ENCODE results near the gene SLC38A6. TPM values are rescaled to one million over a fixed set of nuclear protein-coding genes. Genes with fewer than 3 reads are reported as not detected.
A peak's percentile ranks its signal among the peaks of the same experiment; 100 is the strongest.

SLC38A6 gene
- polyA plus RNA-seq, 1 donor, result 17.4 TPM

GRCh38 chr14:60981633-60982455, 799 bp downstream of the SLC38A6 start:
- no peak for DNase-seq

- no peak for DNase-seq
Observed at GRCh38 chr14:60984196-60984595, 3.2 kb downstream of the SLC38A6 start.

- DNase-seq, result no peak
Observed at GRCh38 chr14:60986500-60986899, 5.5 kb downstream of the SLC38A6 start.

- DNase-seq, result no peak
Observed at GRCh38 chr14:60989599-60989998, 8.6 kb downstream of the SLC38A6 start.

GRCh38 chr14:60998617-60999016, 17.6 kb downstream of the SLC38A6 start:
- DNase-seq, result no peak

- DNase-seq, result no peak
Observed at GRCh38 chr14:60999536-60999935, 18.5 kb downstream of the SLC38A6 start.

GRCh38 chr14:61003571-61003970, 22.5 kb downstream of the SLC38A6 start:
- no peak for DNase-seq

GRCh38 chr14:61019537-61019936, 38.5 kb downstream of the SLC38A6 start:
- DNase-seq, result no peak

- peak; percentile 69 for DNase-seq
Observed at GRCh38 chr14:61025251-61026223, 44.5 kb downstream of the SLC38A6 start.

GRCh38 chr14:61026526-61026925, 45.5 kb downstream of the SLC38A6 start:
- DNase-seq, result no peak

- DNase-seq, result no peak
Observed at GRCh38 chr14:61031026-61031425, 50.0 kb downstream of the SLC38A6 start.

GRCh38 chr14:61033054-61033453, 52.0 kb downstream of the SLC38A6 start:
- DNase-seq, result peak; percentile 46

- DNase-seq, result no peak
Observed at GRCh38 chr14:61033855-61034254, 52.8 kb downstream of the SLC38A6 start.

- DNase-seq, result no peak
Observed at GRCh38 chr14:61034416-61035120, 53.5 kb downstream of the SLC38A6 start.

- DNase-seq, result no peak
Observed at GRCh38 chr14:61037215-61037614, 56.2 kb downstream of the SLC38A6 start.

- no peak for DNase-seq
Observed at GRCh38 chr14:61041704-61042103, 60.7 kb downstream of the SLC38A6 start.

GRCh38 chr14:61042220-61042619, 61.2 kb downstream of the SLC38A6 start:
- no peak for DNase-seq

GRCh38 chr14:61043506-61043905, 62.5 kb downstream of the SLC38A6 start:
- no peak for DNase-seq

GRCh38 chr14:61047021-61047420, 66.0 kb downstream of the SLC38A6 start:
- no peak for DNase-seq

- no peak for DNase-seq
Observed at GRCh38 chr14:61048640-61049039, 67.6 kb downstream of the SLC38A6 start.

GRCh38 chr14:61050417-61050816, 69.4 kb downstream of the SLC38A6 start:
- no peak for DNase-seq

- DNase-seq, result peak; percentile 67
Observed at GRCh38 chr14:61051051-61051450, 70.0 kb downstream of the SLC38A6 start.

- no peak for DNase-seq
Observed at GRCh38 chr14:61051621-61052020, 70.6 kb downstream of the SLC38A6 start.
